ENCODE measurements around the gene CHKB.
"Not testable (repeated sequence)": the region's sequence is repeated elsewhere in the genome, so short reads cannot be mapped to it uniquely, and the experiment has no call there.

- TF ChIP-seq EZH2 (IDR thresholded peaks at IDR 0.05); RAD21 (IDR thresholded peaks at IDR 0.05; ENCODE audit: low read depth); EZH2phosphoT487 (IDR thresholded peaks at IDR 0.05; ENCODE audit: borderline replicate concordance); SRF (IDR thresholded peaks at IDR 0.05; ENCODE audit: low read depth); CTCF (IDR thresholded peaks at IDR 0.05 in 2 of 3, conservative IDR thresholded peaks at IDR 0.05 in 1 of 3; ENCODE audit: borderline replicate concordance in 1 of 3, insufficient read depth in 1 of 3, low read depth in 2 of 3, low read length in 2 of 3); JUND (IDR thresholded peaks at IDR 0.05); TCF7L2 (IDR thresholded peaks at IDR 0.05; ENCODE audit: borderline replicate concordance, extremely low read depth, insufficient read depth, insufficient read length); POLR2AphosphoS5 (IDR thresholded peaks at IDR 0.05; ENCODE audit: low read depth, low read length); FOSL1 (IDR thresholded peaks at IDR 0.05; ENCODE audit: low read depth); YY1 (IDR thresholded peaks at IDR 0.05; ENCODE audit: extremely low read depth, insufficient replicate concordance, low read depth, low read length); EGR1 (IDR thresholded peaks at IDR 0.05; ENCODE audit: low read depth); POLR2A (IDR thresholded peaks at IDR 0.05; ENCODE audit: borderline replicate concordance, extremely low read depth, insufficient read depth, insufficient read length): not testable (repeated sequence)
- peak; percentile 49; the same call in 1 of the 2 replicates for TF ChIP-seq MAX (IDR thresholded peaks at IDR 0.05)
These were observed 41.0 kb downstream of the CHKB start for GRCh38 chr22:50541667-50542026.
